Activated B cell treated with CpG ODN at 0.5 μM for 24 hours (primary cell): Measurements from ENCODE around the gene SOX9. TPM values are rescaled to one million over a fixed set of nuclear protein-coding genes. Genes with fewer than 3 reads are reported as not detected.

Experiments
- ATAC-seq: fragments of 200-7000 bp; cut with Tn5 transposase; one replicate; pipeline ENCODE4 v1.10.0; 2021; ENCODE audit warnings: low read depth, mild to moderate bottlenecking, moderate library complexity
- CTCF ChIA-PET: fragments of 350-600 bp; sonication (Branson Sonifier 250); formaldehyde crosslinking; loops from one replicate; lab custom pipeline; 2021; ENCODE audit warnings: antibody characterized with exemption; lab: Charles Lee
- POLR2A ChIA-PET: fragments of 350-600 bp; sonication (Branson Sonifier 250); formaldehyde crosslinking; loops from one replicate; lab custom pipeline; 2021; ENCODE audit warnings: antibody characterized with exemption; lab: Charles Lee
- DNase-seq: peaks from one replicate; pipeline ENCODE4 v3.0.0; 2022
- H3K27ac Mint-ChIP-seq: one replicate; pipeline ENCODE4 v1.8.0; 2020; ENCODE audit warnings: mixed read lengths
- H3K27me3 Mint-ChIP-seq: one replicate; pipeline ENCODE4 v1.8.0; 2021; ENCODE audit warnings: mixed read lengths
- H3K36me3 Mint-ChIP-seq: one replicate; pipeline ENCODE4 v1.8.0; 2021; ENCODE audit warnings: low read depth, mixed read lengths
- H3K4me1 Mint-ChIP-seq: one replicate; pipeline ENCODE4 v1.8.0; 2021; ENCODE audit warnings: mixed read lengths
- H3K4me3 Mint-ChIP-seq: one replicate; pipeline ENCODE4 v1.8.0; 2020; ENCODE audit warnings: mild to moderate bottlenecking, mixed read lengths
- H3K9me3 Mint-ChIP-seq: one replicate; pipeline ENCODE4 v1.8.0; 2020; ENCODE audit warnings: mixed read lengths
- intact Hi-C: fragments of 100-400 bp; cut with micrococcal nuclease; formaldehyde crosslinking; loops from one replicate; pipeline ENCODE4 v1.15.1; 2024
- total RNA-seq: library from RNA; stranded (reverse); gene quantifications from 2 replicates; pipeline ENCODE4 v1.2.3, GENCODE V29; 2022
- TF ChIP-seq, protein P1 (sequence below): fragments of 200-600 bp; IDR thresholded peaks from one replicate; pipeline ENCODE4 v1.8.0; 2022; ENCODE audit warnings: antibody characterized with exemption, mild to moderate bottlenecking

Gene SOX9
- total RNA-seq = 0.07 TPM in 2 replicates

DNA sequence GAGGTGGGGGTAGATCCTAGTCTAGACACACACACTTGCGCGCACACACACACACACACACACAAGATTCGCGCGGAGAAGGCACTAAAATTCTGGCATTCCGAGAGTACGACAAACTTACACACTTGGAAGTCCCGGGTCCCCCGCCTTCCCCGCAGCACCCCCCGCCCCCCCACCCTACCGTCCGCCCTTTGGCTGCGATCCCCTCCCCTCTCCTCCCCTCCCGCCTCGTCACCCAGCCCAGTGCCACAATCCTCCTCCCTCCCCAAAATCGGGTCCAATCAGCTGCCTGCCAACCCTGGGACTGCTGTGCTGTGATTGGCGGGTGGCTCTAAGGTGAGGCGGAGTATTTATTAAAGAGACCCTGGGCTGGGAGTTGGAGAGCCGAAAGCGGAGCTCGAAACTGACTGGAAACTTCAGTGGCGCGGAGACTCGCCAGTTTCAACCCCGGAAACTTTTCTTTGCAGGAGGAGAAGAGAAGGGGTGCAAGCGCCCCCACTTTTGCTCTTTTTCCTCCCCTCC is at the start of gene SOX9:
SOX9 (plus strand) TSS at position 379 of the 522 bp plus-strand sequence. CDS start 372 bp downstream, outside the sequence.
- Mint-ChIP-seq H3K36me3 (no peaks in the 10 kb centered on the region), H3K9me3 (no peaks in the 10 kb centered on the region), H3K27ac (no peak within 1 kb of the TSS), H3K27me3 (peaks cover 67% of the 10 kb centered on the region), H3K4me3 (peak within 1 kb of the TSS; percentile 70), H3K4me1 (peaks cover 20% of the 10 kb centered on the region)
- ChIA-PET POLR2A (interaction anchor here (0.6 kb wide), 2 partner anchors 422 to 1101 kb away, joined by 3 to 6 read pairs; no protein-coding TSS in a partner anchor), CTCF (no interaction called here)
- peak; percentile 47 for ATAC-seq
- intact Hi-C loops = no loop called here
- TF ChIP-seq, protein P1, sequence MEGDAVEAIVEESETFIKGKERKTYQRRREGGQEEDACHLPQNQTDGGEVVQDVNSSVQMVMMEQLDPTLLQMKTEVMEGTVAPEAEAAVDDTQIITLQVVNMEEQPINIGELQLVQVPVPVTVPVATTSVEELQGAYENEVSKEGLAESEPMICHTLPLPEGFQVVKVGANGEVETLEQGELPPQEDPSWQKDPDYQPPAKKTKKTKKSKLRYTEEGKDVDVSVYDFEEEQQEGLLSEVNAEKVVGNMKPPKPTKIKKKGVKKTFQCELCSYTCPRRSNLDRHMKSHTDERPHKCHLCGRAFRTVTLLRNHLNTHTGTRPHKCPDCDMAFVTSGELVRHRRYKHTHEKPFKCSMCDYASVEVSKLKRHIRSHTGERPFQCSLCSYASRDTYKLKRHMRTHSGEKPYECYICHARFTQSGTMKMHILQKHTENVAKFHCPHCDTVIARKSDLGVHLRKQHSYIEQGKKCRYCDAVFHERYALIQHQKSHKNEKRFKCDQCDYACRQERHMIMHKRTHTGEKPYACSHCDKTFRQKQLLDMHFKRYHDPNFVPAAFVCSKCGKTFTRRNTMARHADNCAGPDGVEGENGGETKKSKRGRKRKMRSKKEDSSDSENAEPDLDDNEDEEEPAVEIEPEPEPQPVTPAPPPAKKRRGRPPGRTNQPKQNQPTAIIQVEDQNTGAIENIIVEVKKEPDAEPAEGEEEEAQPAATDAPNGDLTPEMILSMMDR = no peak
- DNase-seq = no peak

DNA sequence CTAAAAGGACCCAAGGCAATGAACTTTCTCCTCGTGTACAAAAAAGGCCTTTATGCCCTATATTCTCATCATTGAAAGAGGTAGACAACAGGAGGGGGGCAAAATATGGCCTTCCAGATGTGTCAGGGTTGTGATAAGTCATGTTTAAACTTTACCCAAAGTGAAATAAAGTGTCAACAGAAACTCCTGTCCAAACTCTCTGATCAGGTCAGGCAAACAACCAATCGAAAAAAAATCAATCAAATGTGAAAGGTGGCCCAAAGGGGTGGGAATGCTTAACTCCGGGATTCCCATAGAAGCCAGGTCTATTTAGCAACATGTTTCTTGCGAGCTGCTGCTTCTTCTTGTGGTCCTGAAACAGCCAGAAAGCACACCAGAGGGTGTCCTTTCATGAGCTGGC is 49.5 kb upstream of the SOX9 start:
- Mint-ChIP-seq H3K27ac (no peak overlapping the region), H3K9me3 (no peaks in the 10 kb centered on the region), H3K4me1 (no peaks in the 10 kb centered on the region), H3K27me3 (no peaks in the 10 kb centered on the region), H3K4me3 (no peak overlapping the region), H3K36me3 (no peaks in the 10 kb centered on the region)
- intact Hi-C loops = no loop called here
- ChIA-PET POLR2A (no interaction called here), CTCF (no interaction called here)
- ATAC-seq (no peak), DNase-seq (no peak)
- TF ChIP-seq, protein P1 = no peak

DNA sequence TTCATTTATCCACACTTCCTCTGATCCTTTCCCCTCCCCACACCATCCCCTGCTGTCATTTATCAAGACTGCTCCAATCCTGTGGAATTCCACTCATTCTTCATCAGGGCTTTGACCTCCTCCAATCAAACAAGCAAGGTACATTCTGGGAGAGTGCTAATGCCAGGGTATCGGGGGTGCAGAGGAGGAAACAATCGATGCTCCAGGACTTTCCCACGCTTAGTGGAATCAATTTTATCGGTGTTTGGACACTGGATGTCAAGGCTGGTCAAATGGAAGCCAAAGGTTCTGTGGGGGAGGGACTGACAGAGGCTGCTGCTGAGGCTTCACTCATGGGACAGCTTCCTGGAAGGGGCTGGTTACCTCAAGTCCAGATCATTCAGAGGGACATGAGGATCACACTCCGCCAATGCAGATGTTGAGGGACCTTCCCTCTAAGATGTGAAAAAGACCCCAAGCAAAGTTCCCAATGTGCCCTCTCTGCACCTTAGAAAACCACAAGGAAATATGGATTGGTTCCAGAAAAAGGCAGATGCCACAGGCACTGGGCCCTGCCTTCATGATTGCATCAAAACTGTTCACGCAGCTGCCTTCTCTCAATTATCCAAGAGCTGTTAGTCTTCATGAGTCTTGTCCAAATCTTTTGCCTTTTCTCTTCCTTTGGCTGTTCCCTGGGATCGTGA is 44.7 kb upstream of the SOX9 start:
- TF ChIP-seq, protein P1 = no peak
- Mint-ChIP-seq H3K4me1 (no peaks in the 10 kb centered on the region), H3K36me3 (no peaks in the 10 kb centered on the region), H3K27ac (no peak overlapping the region), H3K9me3 (peaks cover 2% of the 10 kb centered on the region), H3K27me3 (no peaks in the 10 kb centered on the region), H3K4me3 (no peak overlapping the region)
- no peak for DNase-seq
- intact Hi-C loops = no loop called here
- no peak for ATAC-seq
- ChIA-PET CTCF (no interaction called here), POLR2A (no interaction called here)

DNA sequence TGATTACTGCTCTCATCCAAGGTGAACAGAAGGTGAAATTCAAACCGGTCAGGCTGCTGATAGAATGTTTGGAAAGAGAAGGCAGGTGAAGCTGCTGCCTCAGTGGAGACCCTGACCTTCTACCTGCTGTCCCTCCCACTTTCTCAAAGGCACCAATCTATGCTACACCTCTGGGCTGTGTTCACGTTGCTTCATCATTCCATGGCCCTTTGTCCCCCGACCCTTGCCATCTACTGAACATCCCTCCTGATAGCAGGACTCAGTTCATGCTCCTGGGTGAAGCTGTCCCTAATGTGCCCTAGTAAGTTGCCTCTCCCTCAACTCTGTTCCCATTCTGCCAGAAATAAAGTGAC is 44.2 kb upstream of the SOX9 start:
- H3K4me1 Mint-ChIP-seq = no peaks in the 10 kb centered on the region
- TF ChIP-seq, protein P1 = no peak
- H3K4me3 Mint-ChIP-seq = no peak overlapping the region
- DNase-seq (no peak), ATAC-seq (no peak)
- ChIA-PET CTCF (no interaction called here), POLR2A (no interaction called here)
- H3K9me3 Mint-ChIP-seq = peaks cover 4% of the 10 kb centered on the region
- H3K27ac Mint-ChIP-seq = no peak overlapping the region
- H3K36me3 Mint-ChIP-seq = no peaks in the 10 kb centered on the region
- no peaks in the 10 kb centered on the region for H3K27me3 Mint-ChIP-seq
- intact Hi-C loops = no loop called here

DNA sequence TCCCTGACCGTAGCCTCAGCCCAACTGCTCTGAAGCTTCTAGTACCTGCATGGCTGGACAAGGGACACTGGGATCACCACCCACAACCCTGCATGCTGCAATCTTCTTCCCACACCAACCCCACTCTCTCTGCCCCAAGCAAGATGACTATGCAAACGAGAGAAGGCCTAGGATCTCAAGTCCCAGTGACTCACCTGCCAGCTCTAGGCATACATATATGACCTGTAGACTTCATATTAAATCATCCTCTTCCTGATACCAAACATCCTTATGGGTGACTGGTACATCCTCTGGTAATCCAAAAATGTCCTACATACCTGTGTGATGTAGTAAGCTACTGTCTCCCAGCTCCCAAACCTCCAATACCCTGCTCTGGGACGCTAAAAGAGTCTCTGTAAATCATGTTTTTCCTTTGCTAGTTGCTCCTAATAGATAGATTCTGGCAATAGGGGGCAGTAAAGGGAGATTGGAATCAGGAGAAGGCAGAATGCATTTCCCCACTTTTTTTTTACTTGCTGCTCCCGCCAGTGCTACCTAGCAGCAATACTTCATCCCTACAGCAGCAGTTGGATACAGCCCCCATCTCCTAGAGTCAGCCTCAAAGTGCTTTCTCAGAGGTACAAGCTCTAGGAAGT is 43.4 kb upstream of the SOX9 start:
- no peaks in the 10 kb centered on the region for H3K36me3 Mint-ChIP-seq
- TF ChIP-seq, protein P1 = no peak
- CTCF ChIA-PET = no interaction called here
- no peaks in the 10 kb centered on the region for H3K4me1 Mint-ChIP-seq
- DNase-seq (no peak), ATAC-seq (no peak)
- H3K9me3 Mint-ChIP-seq = peaks cover 7% of the 10 kb centered on the region
- intact Hi-C loops = no loop called here
- H3K4me3 Mint-ChIP-seq = no peak overlapping the region
- no peak overlapping the region for H3K27ac Mint-ChIP-seq
- POLR2A ChIA-PET = no interaction called here
- no peaks in the 10 kb centered on the region for H3K27me3 Mint-ChIP-seq
